GM10266 (cell line): ENCODE data around the gene GABRA6.

Experiments
- DNase-seq: peaks from one replicate; pipeline ENCODE4 v3.0.0; 2012; ENCODE audit errors: extremely low spot score
- TF ChIP-seq, protein P1 (sequence below): IDR thresholded peaks from 2 replicates; pipeline ENCODE4 v1.5.1; 2012; ENCODE audit warnings: mild to moderate bottlenecking, low read depth; ENCODE audit not compliant: control insufficient read depth, insufficient read depth; ENCODE audit errors: missing control alignments

Gene GABRA6

DNA sequence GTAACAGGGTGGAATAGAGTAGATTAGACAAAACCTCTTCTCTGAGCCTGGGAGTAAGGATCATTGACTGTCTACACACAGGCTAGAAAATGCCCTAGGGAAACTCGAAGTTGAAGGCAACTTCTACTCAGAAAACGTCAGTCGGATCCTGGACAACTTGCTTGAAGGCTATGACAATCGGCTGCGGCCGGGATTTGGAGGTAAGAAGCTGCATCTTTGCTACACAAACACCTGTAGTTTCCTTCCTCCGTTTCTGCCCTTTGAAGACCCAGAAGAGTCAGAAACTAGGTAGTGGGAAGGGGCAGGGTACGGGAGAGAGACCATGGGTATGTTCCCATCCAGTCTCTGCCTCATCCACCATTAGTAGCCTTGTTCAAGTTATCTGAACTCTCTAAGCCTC lies 628 bp downstream of the GABRA6 start:
- TF ChIP-seq, protein P1, sequence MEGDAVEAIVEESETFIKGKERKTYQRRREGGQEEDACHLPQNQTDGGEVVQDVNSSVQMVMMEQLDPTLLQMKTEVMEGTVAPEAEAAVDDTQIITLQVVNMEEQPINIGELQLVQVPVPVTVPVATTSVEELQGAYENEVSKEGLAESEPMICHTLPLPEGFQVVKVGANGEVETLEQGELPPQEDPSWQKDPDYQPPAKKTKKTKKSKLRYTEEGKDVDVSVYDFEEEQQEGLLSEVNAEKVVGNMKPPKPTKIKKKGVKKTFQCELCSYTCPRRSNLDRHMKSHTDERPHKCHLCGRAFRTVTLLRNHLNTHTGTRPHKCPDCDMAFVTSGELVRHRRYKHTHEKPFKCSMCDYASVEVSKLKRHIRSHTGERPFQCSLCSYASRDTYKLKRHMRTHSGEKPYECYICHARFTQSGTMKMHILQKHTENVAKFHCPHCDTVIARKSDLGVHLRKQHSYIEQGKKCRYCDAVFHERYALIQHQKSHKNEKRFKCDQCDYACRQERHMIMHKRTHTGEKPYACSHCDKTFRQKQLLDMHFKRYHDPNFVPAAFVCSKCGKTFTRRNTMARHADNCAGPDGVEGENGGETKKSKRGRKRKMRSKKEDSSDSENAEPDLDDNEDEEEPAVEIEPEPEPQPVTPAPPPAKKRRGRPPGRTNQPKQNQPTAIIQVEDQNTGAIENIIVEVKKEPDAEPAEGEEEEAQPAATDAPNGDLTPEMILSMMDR, result no peak
- no peak for DNase-seq

DNA sequence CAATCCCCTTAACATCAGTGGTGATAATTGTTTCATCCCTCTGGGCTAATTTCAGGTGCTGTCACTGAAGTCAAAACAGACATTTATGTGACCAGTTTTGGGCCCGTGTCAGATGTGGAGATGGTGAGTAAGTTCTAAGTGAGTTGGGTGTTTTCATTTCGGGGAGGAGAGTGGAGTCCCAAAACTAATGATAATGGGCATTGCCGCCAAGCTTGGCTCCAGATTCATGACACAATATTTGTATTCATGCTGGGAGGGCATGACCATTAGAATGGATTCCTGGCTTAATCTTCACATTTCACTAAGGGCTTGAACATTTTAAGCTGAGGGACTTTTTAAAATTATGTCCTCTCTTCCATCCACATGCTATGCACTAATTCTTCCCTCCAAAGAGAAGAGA lies 1.4 kb downstream of the GABRA6 start:
- TF ChIP-seq, protein P1, result no peak
- no peak for DNase-seq

DNA sequence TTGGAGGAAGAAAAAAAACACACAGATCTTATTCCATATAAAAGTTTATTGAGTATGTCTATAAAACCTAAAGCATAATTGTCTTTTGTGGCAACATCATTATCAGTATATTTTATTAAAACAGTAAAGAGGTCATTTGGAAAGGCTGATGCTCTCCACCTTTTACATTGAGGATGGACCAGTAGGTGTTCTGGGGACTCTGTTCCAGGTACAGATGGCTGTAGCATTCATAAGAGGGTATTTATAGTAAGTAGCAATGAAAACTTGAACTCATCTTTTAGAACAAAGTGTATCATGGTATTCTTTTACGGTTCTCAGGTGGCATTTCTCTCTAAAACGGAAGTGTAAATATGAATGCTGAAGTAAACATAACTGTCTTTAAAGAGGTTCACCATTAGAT lies 1.8 kb downstream of the GABRA6 start:
- TF ChIP-seq, protein P1, result no peak
- no peak for DNase-seq

DNA sequence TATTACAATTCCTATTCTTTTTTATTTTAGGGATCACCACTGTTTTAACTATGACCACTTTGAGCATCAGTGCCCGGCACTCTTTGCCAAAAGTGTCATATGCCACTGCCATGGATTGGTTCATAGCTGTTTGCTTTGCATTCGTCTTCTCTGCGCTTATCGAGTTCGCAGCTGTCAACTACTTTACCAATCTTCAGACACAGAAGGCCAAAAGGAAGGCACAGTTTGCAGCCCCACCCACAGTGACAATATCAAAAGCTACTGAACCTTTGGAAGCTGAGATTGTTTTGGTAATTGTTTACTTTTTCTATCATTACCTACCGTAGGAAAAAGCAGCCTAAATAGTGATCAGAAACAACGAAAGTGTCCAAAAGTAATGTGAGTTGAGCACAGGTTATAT lies 6.4 kb downstream of the GABRA6 start:
- no peak for DNase-seq
- TF ChIP-seq, protein P1, result no peak

DNA sequence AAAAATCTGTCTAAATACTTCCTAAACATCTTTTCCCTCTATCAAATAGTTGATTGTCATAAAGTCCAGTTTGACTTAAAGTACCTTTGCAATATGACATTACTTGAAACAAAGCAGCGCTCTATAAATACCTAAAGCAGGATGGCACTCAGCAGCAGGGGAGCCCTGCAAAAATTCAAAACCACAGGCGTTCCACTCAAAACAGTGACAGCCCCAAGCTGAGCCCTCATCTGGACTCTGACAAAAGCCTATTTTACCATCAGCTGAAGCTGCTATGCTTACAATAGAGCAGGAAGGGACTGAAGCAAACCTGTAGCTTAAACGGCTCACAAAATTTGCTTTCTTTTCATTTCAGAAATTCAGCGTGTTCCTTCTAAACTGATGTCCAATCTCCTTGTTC lies 11.5 kb downstream of the GABRA6 start:
- no peak for DNase-seq
- TF ChIP-seq, protein P1, result no peak

DNA sequence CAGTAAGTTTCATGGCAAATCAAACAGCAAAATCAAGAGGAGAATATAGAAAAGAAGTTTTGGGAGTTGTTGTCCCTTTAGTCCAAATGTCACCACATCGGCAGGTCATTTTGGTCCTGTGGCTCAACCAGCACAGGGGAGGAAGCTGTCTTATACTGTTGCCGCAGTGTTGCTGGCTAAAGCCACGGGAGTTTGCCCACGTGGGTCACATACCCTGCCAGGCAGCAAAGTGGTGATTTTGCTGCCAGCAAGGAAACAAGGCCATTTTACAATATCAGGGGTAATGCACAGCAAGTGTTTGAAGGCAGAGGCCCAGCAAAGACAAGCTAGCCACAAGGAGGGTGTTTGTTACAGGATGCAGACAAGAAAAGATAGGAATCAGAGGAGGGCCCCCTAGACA lies 14.5 kb downstream of the GABRA6 start:
- TF ChIP-seq, protein P1, result no peak
- no peak for DNase-seq

DNA sequence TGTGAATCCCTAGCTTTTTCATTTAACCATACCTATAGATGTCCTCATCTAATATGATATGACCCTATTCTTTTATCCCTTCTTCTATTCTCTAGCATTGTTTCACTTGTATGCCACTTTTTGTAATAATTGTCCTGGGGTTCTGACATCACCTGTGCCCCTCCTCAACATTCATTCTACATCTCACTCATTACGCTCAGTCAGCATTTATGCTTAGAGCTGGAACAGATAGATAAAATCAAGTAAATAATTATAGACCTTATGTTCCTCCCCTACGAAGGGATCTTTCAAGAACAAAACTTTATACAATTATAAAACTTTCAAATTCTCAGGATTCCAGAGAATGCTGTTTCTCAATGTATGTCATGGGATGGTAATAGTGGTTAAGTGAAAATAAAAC lies 18.0 kb downstream of the GABRA6 start:
- DNase-seq, result no peak
- TF ChIP-seq, protein P1, result no peak
